ENCODE data around the gene SRY. TPM values are rescaled to one million over a fixed set of nuclear protein-coding genes. Genes with fewer than 3 reads are reported as not detected.
A peak's percentile ranks its signal among the peaks of the same experiment; 100 is the strongest.

SRY gene
- total RNA-seq, 3 donors from 2014 or later, result not detected

DNA sequence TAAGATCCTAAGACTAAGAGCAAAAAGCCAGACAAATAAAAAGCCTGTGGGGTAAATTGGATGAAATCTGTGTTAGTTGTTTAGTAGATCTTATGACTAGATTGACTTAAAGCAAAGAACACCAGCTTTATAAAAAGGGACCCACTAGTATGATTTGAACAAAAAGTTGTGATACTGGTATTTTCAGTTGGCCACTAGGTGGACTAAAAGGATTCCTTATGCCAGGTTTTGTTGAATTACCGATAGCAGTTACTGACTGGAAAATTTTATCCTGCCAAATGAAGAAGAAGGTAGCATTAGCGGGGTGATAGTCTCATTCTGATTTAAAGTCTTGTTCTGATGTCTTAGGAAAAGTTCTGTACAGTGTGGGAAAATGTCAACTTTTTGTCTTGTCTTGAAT, 12.8 kb upstream of the SRY start:
- Histone ChIP-seq H3K9me3 (no peaks in the 10 kb centered on the region), H3K4me3 (no peak overlapping the region), H3K36me3 (no peaks in the 10 kb centered on the region), H3K4me1 (no peaks in the 10 kb centered on the region), H3K27me3 (no peaks in the 10 kb centered on the region), H3K27ac (no peak overlapping the region)
- no peak for DNase-seq (ENCODE audit: low spot score in 2 of 2)
- intact Hi-C loops (cut with DNase I; ENCODE audit: low total_unique reads), result no loop called here
- TF ChIP-seq POLR2A (IDR thresholded peaks at IDR 0.05), result no peak
- TF ChIP-seq POLR2AphosphoS5 (IDR thresholded peaks at IDR 0.05), result no peak
- TF ChIP-seq, protein P1, sequence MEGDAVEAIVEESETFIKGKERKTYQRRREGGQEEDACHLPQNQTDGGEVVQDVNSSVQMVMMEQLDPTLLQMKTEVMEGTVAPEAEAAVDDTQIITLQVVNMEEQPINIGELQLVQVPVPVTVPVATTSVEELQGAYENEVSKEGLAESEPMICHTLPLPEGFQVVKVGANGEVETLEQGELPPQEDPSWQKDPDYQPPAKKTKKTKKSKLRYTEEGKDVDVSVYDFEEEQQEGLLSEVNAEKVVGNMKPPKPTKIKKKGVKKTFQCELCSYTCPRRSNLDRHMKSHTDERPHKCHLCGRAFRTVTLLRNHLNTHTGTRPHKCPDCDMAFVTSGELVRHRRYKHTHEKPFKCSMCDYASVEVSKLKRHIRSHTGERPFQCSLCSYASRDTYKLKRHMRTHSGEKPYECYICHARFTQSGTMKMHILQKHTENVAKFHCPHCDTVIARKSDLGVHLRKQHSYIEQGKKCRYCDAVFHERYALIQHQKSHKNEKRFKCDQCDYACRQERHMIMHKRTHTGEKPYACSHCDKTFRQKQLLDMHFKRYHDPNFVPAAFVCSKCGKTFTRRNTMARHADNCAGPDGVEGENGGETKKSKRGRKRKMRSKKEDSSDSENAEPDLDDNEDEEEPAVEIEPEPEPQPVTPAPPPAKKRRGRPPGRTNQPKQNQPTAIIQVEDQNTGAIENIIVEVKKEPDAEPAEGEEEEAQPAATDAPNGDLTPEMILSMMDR (IDR thresholded peaks at IDR 0.05), result no peak

DNA sequence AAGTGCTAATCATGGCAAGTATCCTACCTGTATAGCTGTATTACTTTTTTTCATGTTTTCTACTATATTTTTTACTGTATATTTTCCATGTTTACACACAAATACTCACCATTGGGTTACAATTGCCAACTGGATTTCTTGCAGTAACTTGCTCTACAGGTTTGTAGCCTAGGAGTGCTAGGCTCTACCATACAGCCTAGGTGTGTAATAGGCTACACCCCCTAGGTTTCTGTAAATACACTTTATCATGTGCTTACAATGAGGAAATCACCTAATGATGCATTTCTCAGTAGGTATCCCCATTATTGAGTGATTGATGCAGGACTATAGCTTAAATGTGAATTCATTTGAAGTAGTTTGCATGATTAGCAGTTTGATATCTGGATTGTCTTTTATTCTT, 10.5 kb upstream of the SRY start:
- DNase-seq (ENCODE audit: low spot score in 2 of 2), result no peak
- Histone ChIP-seq H3K27ac (no peak overlapping the region), H3K27me3 (no peaks in the 10 kb centered on the region), H3K4me3 (no peak overlapping the region), H3K4me1 (no peaks in the 10 kb centered on the region), H3K36me3 (no peaks in the 10 kb centered on the region), H3K9me3 (no peaks in the 10 kb centered on the region)
- TF ChIP-seq POLR2AphosphoS5 (IDR thresholded peaks at IDR 0.05) (no peak), POLR2A (IDR thresholded peaks at IDR 0.05) (no peak)
- TF ChIP-seq, protein P1 (IDR thresholded peaks at IDR 0.05), result no peak
- intact Hi-C loops (cut with DNase I; ENCODE audit: low total_unique reads), result no loop called here

DNA sequence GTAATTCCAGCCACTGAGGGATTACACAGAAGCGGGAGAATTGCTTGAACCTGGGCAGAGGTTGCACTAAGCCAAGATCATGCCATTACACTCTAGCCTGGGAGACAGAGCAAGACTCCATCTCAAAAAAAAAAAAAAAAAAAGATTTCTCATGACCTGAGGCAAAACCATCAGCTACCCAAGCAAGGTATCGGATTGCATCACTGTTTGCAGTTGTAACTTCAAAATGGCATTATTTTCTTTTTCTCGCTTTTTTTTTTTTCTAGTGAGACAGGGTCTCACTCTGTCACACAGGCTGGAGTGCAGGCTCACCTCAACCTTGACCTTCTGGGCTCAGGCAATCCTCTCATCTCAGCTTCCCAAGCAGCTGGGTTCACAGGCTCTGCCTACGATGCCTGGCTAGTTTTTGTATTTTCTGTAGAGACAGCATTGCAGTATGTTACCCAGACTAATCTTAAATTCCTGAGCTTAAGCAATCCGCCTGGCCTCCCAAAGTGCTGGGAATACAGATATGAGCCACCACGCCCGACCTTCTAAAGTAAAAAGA, 9.6 kb upstream of the SRY start:
- Histone ChIP-seq H3K9me3 (no peaks in the 10 kb centered on the region), H3K4me1 (no peaks in the 10 kb centered on the region), H3K36me3 (no peaks in the 10 kb centered on the region), H3K27me3 (no peaks in the 10 kb centered on the region), H3K27ac (no peak overlapping the region), H3K4me3 (no peak overlapping the region)
- DNase-seq (ENCODE audit: low spot score in 2 of 2), result no peak
- intact Hi-C loops (cut with DNase I; ENCODE audit: low total_unique reads), result no loop called here
- TF ChIP-seq POLR2AphosphoS5 (IDR thresholded peaks at IDR 0.05) (no peak), POLR2A (IDR thresholded peaks at IDR 0.05) (no peak)
- TF ChIP-seq, protein P1 (IDR thresholded peaks at IDR 0.05), result no peak

DNA sequence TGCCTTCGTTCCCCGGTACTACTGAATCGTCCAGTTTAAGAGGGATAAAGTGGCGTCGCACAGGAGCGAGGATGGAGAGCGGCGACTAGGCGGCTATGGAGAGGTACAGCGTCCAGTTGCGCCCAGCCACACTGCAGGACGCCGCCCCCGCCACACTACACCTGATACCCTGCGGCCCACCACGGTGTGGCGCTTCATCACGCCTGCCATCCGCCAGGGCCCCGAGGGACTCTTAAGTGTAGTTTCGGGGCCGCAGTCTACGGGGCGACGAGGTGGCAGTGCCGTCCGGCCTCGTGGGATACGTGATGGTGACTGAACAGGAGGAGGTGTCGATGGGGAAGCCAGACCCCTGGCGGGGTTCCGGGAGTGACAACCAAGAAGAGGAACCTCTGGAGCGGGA, 2.3 kb upstream of the SRY start:
- no peak overlapping the region for H3K27ac ChIP-seq
- H3K4me3 ChIP-seq, result no peak overlapping the region
- no peaks in the 10 kb centered on the region for H3K27me3 ChIP-seq
- intact Hi-C loops (cut with DNase I; ENCODE audit: low total_unique reads), result no loop called here
- no peak for DNase-seq (ENCODE audit: low spot score in 2 of 2)
- H3K36me3 ChIP-seq, result no peaks in the 10 kb centered on the region
- H3K4me1 ChIP-seq, result no peaks in the 10 kb centered on the region
- H3K9me3 ChIP-seq, result no peaks in the 10 kb centered on the region
- TF ChIP-seq POLR2AphosphoS5 (IDR thresholded peaks at IDR 0.05) (no peak), POLR2A (IDR thresholded peaks at IDR 0.05) (no peak)
- TF ChIP-seq, protein P1 (IDR thresholded peaks at IDR 0.05), result no peak

DNA sequence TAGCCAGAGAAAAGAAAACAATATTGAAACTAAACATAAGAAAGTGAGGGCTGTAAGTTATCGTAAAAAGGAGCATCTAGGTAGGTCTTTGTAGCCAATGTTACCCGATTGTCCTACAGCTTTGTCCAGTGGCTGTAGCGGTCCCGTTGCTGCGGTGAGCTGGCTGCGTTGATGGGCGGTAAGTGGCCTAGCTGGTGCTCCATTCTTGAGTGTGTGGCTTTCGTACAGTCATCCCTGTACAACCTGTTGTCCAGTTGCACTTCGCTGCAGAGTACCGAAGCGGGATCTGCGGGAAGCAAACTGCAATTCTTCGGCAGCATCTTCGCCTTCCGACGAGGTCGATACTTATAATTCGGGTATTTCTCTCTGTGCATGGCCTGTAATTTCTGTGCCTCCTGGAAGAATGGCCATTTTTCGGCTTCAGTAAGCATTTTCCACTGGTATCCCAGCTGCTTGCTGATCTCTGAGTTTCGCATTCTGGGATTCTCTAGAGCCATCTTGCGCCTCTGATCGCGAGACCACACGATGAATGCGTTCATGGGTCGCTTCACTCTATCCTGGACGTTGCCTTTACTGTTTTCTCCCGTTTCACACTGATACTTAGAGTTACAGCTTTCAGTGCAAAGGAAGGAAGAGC, 488 bp downstream of the SRY start:
- H3K4me3 ChIP-seq, result peak overlapping the region in 1 of 3 donors; percentile 9
- H3K4me1 ChIP-seq, result no peaks in the 10 kb centered on the region
- TF ChIP-seq, protein P1 (IDR thresholded peaks at IDR 0.05), result no peak
- TF ChIP-seq POLR2AphosphoS5 (IDR thresholded peaks at IDR 0.05) (no peak), POLR2A (IDR thresholded peaks at IDR 0.05) (no peak)
- no peaks in the 10 kb centered on the region for H3K27me3 ChIP-seq
- no peak overlapping the region for H3K27ac ChIP-seq
- no peaks in the 10 kb centered on the region for H3K36me3 ChIP-seq
- no peaks in the 10 kb centered on the region for H3K9me3 ChIP-seq
- intact Hi-C loops (cut with DNase I; ENCODE audit: low total_unique reads), result no loop called here
- DNase-seq (ENCODE audit: low spot score in 2 of 2), result no peak

Other genes starting within 250 kb of the SRY start
- gene RPS4Y1, start 53.9 kb upstream of the SRY start, total RNA-seq, result 100 to 1,000 TPM in 1 of 3 donors, under 1 TPM in 1, not detected in 1; 0.66 to 309 TPM
- gene ZFY, start 147.7 kb upstream of the SRY start, total RNA-seq, result 10 to 100 TPM in 1 of 3 donors, under 1 TPM in 1, not detected in 1; under 0.01 to 18.4 TPM

All from breast epithelium (tissue), 4 donors.